Activated T-cell treated with anti-CD3 and anti-CD28 coated beads, Interleukin-2, amount 50 U/mL, for 24 hours (primary cell): ENCODE measurements around the gene MAEA.

Experiments
- DNase-seq: peaks from one replicate; pipeline ENCODE4 v3.0.0-alpha.2; 2020
- H3K27ac Mint-ChIP-seq: 2 replicates; pipeline ENCODE4 v1.8.0; 2020; ENCODE audit warnings: mild to moderate bottlenecking, mixed read lengths
- H3K27me3 Mint-ChIP-seq: 2 replicates; pipeline ENCODE4 v1.8.0; 2020; ENCODE audit warnings: mixed read lengths
- H3K36me3 Mint-ChIP-seq: 2 replicates; pipeline ENCODE4 v1.8.0; 2020; ENCODE audit warnings: low read depth, mixed read lengths
- H3K4me1 Mint-ChIP-seq: 2 replicates; pipeline ENCODE4 v1.8.0; 2020; ENCODE audit warnings: low read depth, mixed read lengths
- H3K4me3 Mint-ChIP-seq: 2 replicates; pipeline ENCODE4 v1.8.0; 2020; ENCODE audit warnings: mild to moderate bottlenecking, moderate library complexity, mixed read lengths
- H3K9me3 Mint-ChIP-seq: 2 replicates; pipeline ENCODE4 v1.8.0; 2020; ENCODE audit warnings: mixed read lengths

Gene MAEA

DNA sequence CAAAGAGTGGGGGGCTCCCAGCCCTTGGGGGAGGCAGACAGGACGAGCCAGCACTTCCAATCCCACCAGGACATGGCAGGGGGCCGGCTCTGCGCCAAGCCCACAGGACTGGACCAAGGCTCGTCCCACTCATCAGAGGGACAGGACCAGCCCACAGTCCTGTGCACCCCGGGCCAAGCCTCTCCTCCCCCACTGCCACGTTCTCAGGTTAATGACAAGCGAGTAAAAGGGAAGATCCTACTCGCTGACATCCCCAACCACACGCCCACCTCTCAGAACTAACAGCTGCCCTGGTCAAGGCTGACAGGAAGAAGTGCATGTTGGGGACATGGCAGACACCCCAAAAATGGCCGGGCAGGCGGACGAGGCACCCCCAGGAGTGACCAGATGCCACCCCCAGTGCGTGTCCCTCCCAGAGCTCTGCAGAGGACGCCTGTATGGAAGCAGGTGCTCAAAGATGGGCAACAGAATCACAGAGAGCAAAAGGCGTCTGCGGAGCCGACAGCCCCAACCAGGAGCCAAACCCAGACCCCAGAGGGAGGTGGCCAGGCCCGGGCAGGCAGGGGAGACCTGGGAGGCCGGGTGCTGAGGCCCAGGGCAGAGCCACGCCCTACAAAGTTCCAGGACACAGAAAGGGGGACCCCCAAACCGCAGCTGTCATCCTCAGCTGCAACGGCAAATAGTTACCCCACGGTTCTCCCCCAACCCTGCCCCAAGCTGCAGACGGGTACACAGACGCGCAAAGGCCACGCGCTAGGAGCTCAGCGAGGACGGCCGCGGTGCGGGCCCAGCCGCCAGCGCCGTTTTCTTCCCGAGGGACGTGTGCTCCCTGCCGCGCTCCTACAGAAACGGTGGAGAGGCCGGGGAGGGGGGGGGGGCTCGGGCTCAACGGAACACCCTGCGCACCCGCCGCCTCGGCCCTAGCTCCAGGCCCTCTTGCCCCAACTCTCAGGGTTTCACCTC is 42.5 kb upstream of the MAEA start:
- Mint-ChIP-seq H3K27ac (peak overlapping the region; percentile 93), H3K27me3 (no peaks in the 10 kb centered on the region), H3K36me3 (peaks cover 75% of the 10 kb centered on the region), H3K9me3 (no peaks in the 10 kb centered on the region), H3K4me1 (peaks cover 75% of the 10 kb centered on the region), H3K4me3 (peak overlapping the region; percentile 88)
- DNase-seq: peak; percentile 58

GRCh38 chr4:1247864-1248244 is 41.8 kb upstream of the MAEA start:
- Mint-ChIP-seq H3K4me3 (peak overlapping the region; percentile 88), H3K36me3 (peaks cover 74% of the 10 kb centered on the region), H3K9me3 (no peaks in the 10 kb centered on the region), H3K27ac (peak overlapping the region; percentile 93), H3K27me3 (no peaks in the 10 kb centered on the region), H3K4me1 (peaks cover 74% of the 10 kb centered on the region)
- no peak for DNase-seq

- H3K9me3 Mint-ChIP-seq: no peaks in the 10 kb centered on the region
- H3K27ac Mint-ChIP-seq: peak within 1 kb of the TSS; percentile 97
- H3K4me1 Mint-ChIP-seq: peaks cover 74% of the 10 kb centered on the region
- peak; percentile 93 for DNase-seq
- H3K36me3 Mint-ChIP-seq: peaks cover 75% of the 10 kb centered on the region
- H3K27me3 Mint-ChIP-seq: no peaks in the 10 kb centered on the region
- H3K4me3 Mint-ChIP-seq: peak within 1 kb of the TSS; percentile 88
Observed at GRCh38 chr4:1248245-1249147, 41.2 kb upstream of the MAEA start, which contains the start of gene CTBP1. CTBP1 (minus strand) TSS chr4:1249130; CDS start chr4:1241331, 7,799 bp downstream.

DNA sequence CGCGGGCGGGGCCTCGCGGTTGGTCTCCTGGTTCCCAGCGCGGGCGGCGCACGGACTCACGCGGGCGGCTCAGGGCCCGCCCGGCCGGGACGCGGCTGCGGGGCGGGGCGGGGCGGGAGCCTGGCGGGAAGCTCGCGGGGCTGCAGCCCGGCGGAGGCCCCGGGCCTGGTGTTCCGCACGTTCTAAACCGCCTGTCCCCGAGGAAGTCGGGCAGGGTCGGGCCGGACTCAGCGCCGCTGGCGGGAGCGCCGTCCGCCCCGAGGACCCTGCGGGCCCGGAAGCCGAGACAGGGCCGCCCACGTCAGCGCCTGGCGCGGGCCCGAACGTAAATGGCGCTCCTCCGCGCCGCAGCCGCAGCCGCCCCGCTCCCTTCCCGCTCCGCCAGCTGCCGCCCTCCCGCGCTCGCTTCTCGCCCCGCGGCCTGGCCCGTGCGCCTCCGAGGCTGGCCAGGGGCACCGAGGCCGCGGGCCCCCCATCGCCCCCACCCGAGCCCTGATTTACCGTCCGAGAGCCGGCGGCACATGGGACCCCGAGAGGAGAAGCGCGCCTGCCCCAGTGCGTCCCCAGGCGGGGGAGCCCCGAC is 40.5 kb upstream of the MAEA start:
- Mint-ChIP-seq H3K27me3 (no peaks in the 10 kb centered on the region), H3K36me3 (peaks cover 73% of the 10 kb centered on the region), H3K4me1 (peaks cover 74% of the 10 kb centered on the region), H3K27ac (peak overlapping the region; percentile 97), H3K9me3 (no peaks in the 10 kb centered on the region), H3K4me3 (peak overlapping the region; percentile 87)
- peak; percentile 91 for DNase-seq

DNA sequence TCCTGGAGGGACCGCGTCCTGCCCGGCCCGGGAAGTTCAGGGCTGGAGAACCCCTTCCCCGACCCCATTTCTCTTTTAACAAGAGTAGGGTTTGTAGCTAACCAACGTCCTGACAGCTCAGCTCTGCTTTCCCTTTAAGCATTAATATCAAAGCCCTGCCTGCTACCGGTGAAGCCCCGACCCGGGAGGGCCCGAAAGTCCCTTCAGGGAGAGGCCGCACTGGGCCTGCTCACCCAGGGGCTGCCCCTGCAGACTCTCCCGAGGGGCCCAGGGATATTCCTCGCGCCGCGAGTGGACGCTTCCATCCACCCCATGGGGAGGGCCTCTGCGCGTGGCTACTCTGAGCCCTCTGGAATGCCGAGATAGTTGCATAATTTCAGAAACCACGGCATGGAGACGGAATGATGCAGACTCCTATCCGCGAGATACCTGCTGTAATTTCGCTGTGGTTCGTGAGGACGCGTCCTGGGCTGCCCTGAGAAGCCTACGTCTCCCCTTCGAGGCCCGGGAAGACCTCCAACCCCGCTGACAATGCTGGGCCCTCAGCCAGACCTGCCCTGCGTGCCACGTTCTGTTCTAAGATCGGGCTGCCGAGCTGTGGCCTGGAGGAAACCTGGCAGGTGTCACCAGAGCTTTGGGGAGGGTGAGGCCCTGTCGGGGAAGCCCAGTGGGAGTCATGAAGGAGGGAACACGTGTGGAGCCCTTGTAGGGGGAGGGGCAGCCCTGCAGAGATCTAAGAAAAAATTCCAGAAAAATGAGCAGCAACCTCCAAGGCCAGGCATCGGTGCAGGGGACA is 39.8 kb upstream of the MAEA start:
- DNase-seq: peak; percentile 84
- Mint-ChIP-seq H3K4me1 (peaks cover 74% of the 10 kb centered on the region), H3K4me3 (peak overlapping the region; percentile 87), H3K27me3 (no peaks in the 10 kb centered on the region), H3K27ac (peak overlapping the region; percentile 97), H3K36me3 (peaks cover 68% of the 10 kb centered on the region), H3K9me3 (no peaks in the 10 kb centered on the region)

- Mint-ChIP-seq H3K9me3 (no peaks in the 10 kb centered on the region), H3K4me3 (peak overlapping the region; percentile 87), H3K36me3 (peaks cover 63% of the 10 kb centered on the region), H3K27me3 (no peaks in the 10 kb centered on the region), H3K4me1 (peaks cover 74% of the 10 kb centered on the region), H3K27ac (peak overlapping the region; percentile 97)
- DNase-seq: no peak
Observed at GRCh38 chr4:1250527-1250812, 39.2 kb upstream of the MAEA start.

DNA sequence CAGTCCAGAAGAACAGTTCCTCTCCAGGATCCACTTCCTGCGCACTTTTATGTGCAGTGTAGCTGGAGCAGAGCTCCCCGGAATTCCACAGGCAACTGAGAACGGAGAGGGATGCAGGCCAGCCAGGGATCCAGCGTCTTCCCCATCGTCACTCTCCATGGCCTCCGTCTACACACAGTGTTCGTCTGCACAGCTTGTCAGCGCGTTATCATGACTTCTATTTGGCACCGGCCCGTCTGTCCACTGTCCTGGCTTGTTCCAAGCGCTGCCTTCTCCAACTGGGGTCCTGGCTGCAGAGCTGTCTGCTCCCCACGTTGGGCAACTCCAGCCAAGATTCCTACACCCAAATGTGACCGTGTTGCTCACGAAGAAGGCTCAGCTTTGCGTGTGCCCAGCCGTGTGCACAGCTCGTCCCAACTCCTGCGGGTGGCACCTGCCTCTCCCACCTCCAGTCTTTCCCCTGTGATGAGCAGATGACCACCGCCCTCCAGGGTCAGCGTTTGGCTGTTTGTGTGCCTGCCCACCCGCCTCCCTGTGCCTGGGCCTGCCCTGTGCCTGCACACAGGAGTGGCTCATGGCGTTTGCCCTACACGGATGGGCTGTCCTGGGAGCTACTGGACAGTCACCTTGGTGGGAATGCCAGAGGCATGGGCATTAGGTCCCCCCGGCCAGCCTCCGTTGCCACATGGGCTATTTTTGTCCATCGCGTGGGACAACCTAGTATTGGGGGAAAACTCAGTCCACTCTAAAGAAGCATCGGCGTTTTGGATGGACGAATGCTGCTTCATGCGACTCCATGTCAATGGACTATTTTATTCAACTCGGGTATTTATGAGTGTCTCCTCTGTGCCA is 38.5 kb upstream of the MAEA start:
- H3K4me1 Mint-ChIP-seq: peaks cover 74% of the 10 kb centered on the region
- peaks cover 57% of the 10 kb centered on the region for H3K36me3 Mint-ChIP-seq
- peak overlapping the region; percentile 97 for H3K27ac Mint-ChIP-seq

GRCh38 chr4:1251773-1252066 is 38.0 kb upstream of the MAEA start:
- Mint-ChIP-seq H3K27me3 (no peaks in the 10 kb centered on the region), H3K4me1 (peaks cover 74% of the 10 kb centered on the region), H3K4me3 (peak overlapping the region; percentile 87), H3K36me3 (peaks cover 52% of the 10 kb centered on the region), H3K27ac (peak overlapping the region; percentile 97), H3K9me3 (no peaks in the 10 kb centered on the region)
- peak; percentile 25 for DNase-seq

More for the DNA sequence above, 38.5 kb upstream of the MAEA start:
- peak; percentile 30 for DNase-seq
- Mint-ChIP-seq H3K27me3 (no peaks in the 10 kb centered on the region), H3K4me3 (peak overlapping the region; percentile 87), H3K9me3 (no peaks in the 10 kb centered on the region)

GRCh38 chr4:1252928-1253492 is 36.7 kb upstream of the MAEA start:
- Mint-ChIP-seq H3K9me3 (peaks cover 2% of the 10 kb centered on the region), H3K4me3 (peak overlapping the region; percentile 33), H3K36me3 (peaks cover 45% of the 10 kb centered on the region), H3K27ac (peak overlapping the region; percentile 63), H3K27me3 (no peaks in the 10 kb centered on the region), H3K4me1 (peaks cover 73% of the 10 kb centered on the region)
- peak; percentile 21 for DNase-seq

- peak overlapping the region; percentile 24 for H3K4me3 Mint-ChIP-seq
- peaks cover 5% of the 10 kb centered on the region for H3K9me3 Mint-ChIP-seq
- no peaks in the 10 kb centered on the region for H3K27me3 Mint-ChIP-seq
- H3K27ac Mint-ChIP-seq: peak overlapping the region; percentile 63
- peaks cover 49% of the 10 kb centered on the region for H3K36me3 Mint-ChIP-seq
- peaks cover 79% of the 10 kb centered on the region for H3K4me1 Mint-ChIP-seq
- DNase-seq: peak; percentile 36
Observed at GRCh38 chr4:1253831-1254230, 35.9 kb upstream of the MAEA start.

DNA sequence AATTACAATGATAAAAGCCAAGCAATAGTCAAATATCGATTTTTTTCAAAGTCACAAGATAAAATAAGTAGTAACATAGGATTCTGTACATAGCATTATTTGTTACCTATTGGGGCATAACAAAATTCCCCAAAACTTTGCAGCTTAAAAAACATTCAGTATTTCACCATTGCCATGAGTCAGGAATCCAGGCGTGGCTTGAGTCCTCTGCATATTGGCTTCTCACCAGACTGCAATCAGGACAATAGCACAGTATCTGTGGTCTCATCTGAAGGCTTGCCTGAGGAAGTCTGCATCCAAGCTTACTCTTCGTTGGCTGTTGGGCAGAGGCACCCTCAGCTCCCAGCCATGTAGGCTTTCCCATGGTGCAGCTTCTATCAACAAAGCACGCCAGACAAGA is 34.5 kb upstream of the MAEA start:
- Mint-ChIP-seq H3K36me3 (peaks cover 42% of the 10 kb centered on the region), H3K27me3 (no peaks in the 10 kb centered on the region), H3K27ac (peak overlapping the region; percentile 84), H3K4me3 (no peak overlapping the region), H3K9me3 (peaks cover 5% of the 10 kb centered on the region), H3K4me1 (peaks cover 84% of the 10 kb centered on the region)
- DNase-seq: peak; percentile 18

DNA sequence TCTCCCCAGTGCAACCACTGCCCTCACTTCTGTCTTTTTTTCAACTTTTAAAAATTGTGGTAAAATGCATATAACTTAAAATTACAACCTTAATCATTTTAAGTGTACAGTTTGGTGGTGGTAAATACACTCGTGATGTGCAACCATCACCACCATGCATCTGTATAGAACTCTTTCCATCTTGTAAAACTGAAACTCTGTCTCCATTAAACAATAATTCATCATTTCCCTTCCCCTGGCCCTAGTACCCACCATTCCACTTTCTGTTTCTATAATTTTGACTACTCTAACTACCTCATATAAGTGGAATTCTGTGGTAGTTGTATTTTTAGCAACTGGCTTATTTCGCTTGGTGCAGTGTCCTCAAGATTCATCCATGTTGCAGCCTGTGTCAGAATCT is 34.0 kb upstream of the MAEA start:
- Mint-ChIP-seq H3K27ac (peak overlapping the region; percentile 84), H3K4me3 (no peak overlapping the region), H3K9me3 (peaks cover 5% of the 10 kb centered on the region), H3K27me3 (no peaks in the 10 kb centered on the region), H3K36me3 (peaks cover 36% of the 10 kb centered on the region), H3K4me1 (peaks cover 84% of the 10 kb centered on the region)
- no peak for DNase-seq

DNA sequence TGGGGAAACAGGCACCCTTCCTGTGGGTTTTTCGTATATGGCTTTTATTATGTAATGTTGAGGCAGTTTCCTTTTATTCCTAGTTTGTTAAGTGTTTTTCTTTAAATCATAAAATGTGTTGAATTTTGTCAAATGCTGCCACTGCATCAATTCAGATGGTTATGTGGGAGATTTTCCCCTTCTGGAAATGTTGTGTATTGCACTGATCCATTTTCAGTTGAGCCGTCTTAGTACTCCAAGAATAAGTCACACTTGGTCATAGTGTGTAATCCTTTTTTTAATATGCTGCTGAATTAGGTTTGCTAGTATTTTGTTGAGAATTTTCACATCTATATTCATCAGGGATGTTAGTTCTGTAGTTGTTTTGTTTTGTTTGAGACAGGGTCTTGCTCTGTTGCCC is 31.2 kb upstream of the MAEA start:
- peaks cover 10% of the 10 kb centered on the region for H3K36me3 Mint-ChIP-seq
- no peak for DNase-seq
- peaks cover 58% of the 10 kb centered on the region for H3K4me1 Mint-ChIP-seq
- H3K9me3 Mint-ChIP-seq: peaks cover 5% of the 10 kb centered on the region
- H3K27me3 Mint-ChIP-seq: no peaks in the 10 kb centered on the region
- H3K27ac Mint-ChIP-seq: no peak overlapping the region
- no peak overlapping the region for H3K4me3 Mint-ChIP-seq
